ENCODE results near the gene PHF3.

Gene PHF3

DNA sequence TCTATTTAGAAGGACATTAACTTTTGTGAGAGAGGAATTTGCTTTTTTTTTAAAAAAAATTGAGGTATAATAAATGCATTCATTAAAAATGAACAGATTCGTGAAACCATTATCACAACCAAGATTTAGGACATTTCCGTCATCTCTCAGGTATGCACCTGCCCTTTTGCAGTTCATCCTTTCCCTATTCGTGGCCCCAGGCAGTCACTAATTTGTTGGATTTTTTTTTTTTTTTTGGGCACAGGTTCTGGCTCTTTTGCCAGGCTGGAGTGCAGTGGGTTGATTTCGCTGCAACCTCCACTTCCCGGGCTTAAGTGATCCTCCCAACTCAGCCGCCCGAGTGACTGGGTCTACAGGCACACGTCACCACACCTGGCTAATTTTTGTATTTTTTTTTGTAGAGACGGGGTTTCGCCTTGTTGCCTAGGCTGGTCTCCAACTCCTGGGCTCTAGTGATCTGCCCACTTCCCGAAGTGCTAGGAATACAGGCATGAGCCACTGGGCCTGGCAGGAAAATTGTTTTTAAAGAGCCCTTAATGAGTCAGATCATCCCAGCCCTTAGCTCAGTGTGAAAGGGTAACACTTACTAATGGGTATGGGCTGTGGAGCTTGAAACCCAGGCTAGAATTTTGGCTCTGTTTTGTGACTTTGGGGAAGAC is 9.2 kb downstream of the PHF3 start:
- peak; percentile 67 for DNase-seq

DNA sequence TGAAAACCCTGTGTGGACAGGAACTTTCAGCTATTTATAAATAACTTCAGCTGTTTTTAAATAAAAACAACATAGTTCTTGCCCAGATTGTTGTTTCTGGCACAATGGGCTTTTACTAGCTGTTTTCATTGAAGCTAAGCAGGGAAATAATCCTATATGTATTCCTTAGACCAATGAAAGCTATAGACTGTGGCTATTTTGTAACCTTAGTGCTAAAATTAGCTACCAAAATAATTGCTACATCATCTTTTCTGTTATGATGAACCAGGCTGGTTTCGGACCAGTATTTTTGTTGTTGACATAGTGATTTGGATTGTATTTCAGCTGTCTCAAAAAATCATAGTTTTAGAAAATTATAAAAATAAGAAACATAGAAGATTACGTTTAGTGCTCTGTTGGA is 13.7 kb downstream of the PHF3 start:
- DNase-seq = no peak

DNA sequence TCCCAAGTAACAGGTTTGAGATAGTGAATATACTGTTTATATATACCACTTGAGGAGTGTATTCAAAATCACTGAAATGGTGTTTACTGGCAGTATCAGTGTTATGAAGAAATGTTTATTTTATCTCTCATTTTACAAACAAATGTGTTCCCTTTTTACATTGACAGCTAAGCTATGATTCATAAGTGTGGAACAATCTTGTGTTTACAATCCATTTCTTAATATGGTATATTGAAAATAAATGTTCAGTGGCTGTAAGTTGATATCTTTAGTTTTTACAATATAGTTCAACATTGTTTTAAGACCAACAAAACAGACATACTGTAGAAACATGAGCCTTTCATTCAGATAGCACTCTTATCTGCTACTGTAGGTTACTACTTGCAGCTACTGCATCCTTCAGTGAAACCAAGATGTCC is 14.3 kb downstream of the PHF3 start:
- no peak for DNase-seq

DNA sequence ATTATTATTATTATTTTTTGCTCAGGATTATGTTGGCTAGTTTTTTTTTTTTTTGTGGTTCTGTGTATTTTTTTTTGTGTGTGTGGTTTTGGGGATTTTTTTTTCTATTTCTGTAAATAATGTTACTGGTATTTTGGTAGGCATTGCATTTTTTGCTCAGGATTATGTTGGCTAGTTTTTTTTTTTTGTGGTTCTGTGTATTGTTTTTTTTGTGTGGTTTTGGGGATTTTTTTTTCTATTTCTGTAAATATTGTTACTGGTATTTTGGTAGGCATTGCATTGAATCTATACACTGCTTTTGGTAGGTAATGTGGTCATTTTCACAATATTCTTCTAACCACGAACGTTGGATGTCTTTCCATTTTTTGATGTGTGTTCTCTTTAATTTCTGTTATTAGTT is 17.4 kb downstream of the PHF3 start:
- DNase-seq = no peak

DNA sequence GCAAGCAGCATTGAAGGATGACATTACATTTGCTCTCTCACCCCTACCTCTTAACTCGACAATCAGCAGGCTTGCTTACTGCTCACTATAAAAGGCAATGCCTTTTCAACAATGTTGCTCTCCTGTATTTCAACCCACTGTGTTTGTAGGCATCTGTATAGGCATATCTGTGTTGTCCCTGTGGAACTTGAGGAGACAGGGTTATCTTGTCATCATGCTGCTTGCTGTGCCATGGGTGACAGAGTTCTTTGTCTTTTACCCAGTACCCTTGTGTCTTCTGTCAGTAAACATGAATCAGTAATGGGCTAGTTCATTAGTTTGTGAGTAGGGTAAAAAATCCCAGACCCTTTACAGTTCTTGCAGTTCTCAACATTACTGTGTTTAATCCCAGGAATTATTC is 25.2 kb downstream of the PHF3 start:
- DNase-seq = no peak

DNA sequence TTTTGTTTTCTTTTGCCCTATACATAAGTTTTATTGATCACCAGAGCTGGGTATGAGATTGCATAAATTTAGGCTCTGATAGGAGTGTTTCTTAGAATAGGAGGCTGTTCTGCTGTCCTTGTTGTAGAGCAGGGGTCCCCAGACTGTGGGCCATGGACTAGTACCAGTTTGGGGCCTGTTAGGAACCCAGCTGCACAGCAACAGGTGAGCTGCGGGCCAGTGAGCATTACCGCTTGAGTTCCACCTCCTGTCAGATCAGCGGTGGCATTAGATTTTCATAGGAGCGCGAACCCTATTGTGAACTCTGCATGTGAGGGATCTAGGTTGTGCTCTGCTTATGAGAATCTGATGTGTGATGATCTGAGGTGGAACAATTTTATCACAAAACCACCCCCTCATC is 26.2 kb downstream of the PHF3 start:
- DNase-seq = no peak

DNA sequence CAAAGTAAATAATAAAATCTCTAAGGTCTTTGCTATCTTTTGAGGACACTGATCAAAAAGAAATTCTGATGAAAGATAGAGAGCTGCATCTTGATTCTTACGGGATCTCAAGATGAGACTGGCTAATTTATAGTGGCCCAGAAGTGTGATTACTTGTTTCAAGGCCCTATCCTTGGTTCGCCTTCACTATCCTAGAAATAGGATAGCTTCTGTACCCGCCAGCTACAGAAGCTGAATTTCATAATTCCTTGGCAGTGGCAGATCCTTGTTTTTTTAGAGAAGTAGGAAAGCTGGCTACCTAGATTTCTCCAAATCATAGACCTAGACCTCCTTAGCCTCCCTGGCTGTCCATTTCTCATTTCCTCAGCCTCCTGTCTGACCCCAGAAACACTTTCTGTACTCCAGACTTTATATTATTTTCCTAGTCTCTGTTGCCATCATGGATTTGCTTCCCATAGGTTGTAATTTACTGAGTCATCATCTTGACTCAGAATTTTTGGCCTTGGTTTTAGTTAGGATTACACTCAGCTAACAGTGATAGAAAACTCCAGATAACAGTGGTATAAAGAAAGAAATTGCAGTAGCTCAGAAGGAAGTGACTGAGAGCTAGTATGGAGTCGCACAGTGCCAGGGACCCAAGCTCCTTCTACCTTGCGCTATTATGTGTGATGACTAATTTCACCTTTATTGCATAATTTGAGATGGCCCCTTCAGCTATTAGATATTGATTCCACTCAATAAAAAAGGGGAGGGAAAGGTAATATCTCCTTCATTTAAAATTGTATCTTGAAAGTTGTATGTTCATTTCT is 27.7 kb downstream of the PHF3 start:
- DNase-seq = no peak

DNA sequence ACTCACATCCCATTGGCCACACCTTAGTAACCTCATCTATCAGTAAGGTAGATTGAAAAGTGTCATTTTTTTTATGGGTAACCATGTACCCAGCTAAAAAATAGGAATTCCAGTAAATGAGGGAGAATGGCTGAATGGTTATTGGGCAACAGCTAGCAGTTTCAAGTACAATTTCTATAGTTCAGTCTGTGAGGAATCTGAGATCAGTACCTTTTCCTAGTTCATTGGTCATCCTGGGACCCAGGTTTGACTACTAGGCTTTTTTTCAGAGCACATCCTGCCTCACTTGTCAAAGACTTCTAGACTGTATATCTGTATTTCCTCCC is 28.3 kb downstream of the PHF3 start:
- no peak for DNase-seq

DNA sequence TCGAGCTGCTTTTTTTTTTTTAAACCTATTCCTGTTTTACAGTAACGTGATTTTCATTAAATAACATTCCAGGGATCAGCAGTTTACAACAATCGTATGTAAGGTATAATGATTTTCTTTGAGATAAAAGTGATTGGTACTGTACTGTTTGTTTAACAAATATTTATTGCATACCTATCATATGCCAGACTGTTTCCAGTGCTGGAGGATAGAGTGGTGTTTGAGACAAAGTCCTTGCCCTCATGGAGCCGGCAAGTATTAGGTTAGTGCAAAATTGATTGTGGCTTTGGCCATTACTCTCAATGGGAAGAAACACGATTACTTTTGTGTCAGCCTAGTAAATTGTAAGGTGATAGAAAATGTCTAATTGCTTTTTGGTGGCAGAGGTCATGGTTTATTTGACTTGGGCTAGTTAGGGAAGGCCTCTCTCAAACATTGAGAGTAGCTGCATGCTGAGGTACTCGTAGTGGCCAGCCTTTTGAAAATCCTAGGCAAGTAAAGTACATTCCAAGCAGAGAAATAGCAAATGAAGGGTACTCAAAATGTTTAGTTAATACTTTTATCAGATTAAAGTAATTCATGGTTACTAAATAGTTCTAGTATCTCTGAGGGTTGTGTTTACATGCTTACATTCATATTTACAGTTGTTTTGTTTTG is 35.6 kb downstream of the PHF3 start:
- no peak for DNase-seq

- no peak for DNase-seq
Observed at GRCh38 chr6:63672582-63673129, 37.1 kb downstream of the PHF3 start.

- no peak for DNase-seq
Observed at GRCh38 chr6:63673692-63674091, 38.1 kb downstream of the PHF3 start.

DNA sequence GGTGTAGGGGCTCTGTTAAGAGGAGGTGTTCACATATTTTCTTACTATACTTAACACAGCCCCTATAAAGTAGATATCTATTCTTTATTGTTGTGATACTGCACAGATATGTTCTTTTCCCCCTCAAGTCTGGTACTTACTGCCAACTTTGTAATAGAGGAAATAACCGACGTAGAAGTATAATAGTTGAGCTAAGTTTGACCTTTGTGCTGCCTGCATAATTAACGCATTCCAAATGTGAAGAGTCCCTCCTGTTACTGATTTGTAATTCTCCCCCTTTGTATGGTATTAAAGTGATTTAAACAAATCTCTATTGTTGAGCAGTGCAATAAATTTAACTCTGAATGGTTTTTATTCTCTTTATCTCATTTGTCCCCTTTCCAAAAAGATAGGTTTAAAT is 39.0 kb downstream of the PHF3 start:
- DNase-seq = no peak

- no peak for DNase-seq
Observed at GRCh38 chr6:63675138-63675537, 39.5 kb downstream of the PHF3 start.

DNA sequence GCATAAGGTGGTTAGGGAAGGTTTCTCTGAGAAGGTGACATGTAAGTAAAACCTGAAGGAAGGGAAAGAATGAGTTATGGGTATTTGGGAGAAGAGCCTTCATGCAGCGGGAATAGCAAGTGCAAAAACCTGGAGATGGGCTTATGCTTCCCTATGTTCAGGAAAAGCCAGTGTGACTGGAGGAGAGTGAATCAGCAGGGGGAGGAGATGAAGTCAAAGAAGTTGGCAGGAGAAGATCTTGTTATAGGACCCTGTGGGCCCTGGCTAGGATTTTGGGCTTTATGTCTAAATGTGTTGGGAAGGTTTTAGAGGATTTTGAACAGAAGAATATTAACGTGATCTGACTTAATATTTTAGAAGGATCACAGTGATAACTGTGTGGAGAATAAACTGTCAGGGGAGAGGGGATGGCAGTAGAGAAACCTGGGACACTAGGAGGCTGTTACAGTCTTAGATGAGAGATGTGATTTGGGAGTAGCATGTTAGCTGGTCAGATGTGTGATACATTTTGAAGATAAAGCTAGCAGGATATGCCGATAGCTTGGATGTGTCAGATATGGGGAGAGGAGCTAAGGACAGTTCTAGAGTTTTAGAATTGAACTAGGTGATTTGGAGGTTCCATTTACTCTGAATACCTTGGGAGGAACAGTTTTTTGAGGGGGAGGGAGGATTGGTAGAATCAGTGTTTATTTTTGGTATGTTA is 41.0 kb downstream of the PHF3 start:
- no peak for DNase-seq

GRCh38 chr6:63677282-63677681 is 41.7 kb downstream of the PHF3 start:
- no peak for DNase-seq

DNA sequence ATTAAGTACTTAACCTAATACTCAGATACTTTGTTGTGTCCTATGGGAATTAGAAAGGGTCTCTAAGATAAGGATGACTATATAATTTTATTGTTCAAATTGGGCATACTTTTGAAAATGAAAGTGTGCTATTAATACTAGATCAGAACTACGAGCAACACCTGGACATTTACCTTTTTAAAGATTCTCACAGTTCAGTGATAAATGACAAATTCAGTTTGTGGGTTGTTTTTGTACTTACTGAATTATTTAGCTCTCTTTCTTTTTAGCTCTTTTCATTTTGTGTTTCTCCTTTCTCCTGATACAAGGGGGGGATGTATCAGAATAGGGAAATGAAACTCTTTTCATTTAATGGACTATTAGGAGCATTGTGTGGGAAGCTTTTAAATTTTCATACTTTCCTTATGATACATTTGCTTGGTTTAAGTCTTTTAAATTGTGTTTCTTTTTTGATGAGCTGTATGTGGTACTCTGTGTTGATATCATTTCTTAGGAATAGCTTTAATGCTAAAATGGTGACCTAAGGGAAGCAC is 47.5 kb downstream of the PHF3 start:
- no peak for DNase-seq

GRCh38 chr6:63685446-63686379 is 50.1 kb downstream of the PHF3 start:
- DNase-seq = no peak

GRCh38 chr6:63689421-63689820 is 53.8 kb downstream of the PHF3 start:
- no peak for DNase-seq

- no peak for DNase-seq
Observed at GRCh38 chr6:63690221-63690620, 54.6 kb downstream of the PHF3 start.

GRCh38 chr6:63705707-63706106 is 70.1 kb downstream of the PHF3 start:
- no peak for DNase-seq

- DNase-seq = no peak
Observed at GRCh38 chr6:63706630-63707029, 71.0 kb downstream of the PHF3 start.

- DNase-seq = no peak
Observed at GRCh38 chr6:63708631-63709030, 73.0 kb downstream of the PHF3 start.
